SIG-M5 treated with dmso at 0.1 percent for 504 hours (cell line): Measurements from ENCODE around the gene CMTM6.
A peak's percentile ranks its signal among the peaks of the same experiment; 100 is the strongest.
"Not testable (repeated sequence)": the region's sequence is repeated elsewhere in the genome, so short reads cannot be mapped to it uniquely, and the experiment has no call there.

ENCODE experiments used
- DNase-seq: peaks from one replicate; lab custom pipeline; 2025; ENCODE audit not compliant: unreplicated experiment; lab: John Stamatoyannopoulos, UW

The CMTM6 gene

GRCh38 chr3:32500231-32500630 is 2.4 kb downstream of the CMTM6 start:
- DNase-seq = no peak

GRCh38 chr3:32499585-32499984 is 3.1 kb downstream of the CMTM6 start:
- no peak for DNase-seq

GRCh38 chr3:32498992-32499391 is 3.7 kb downstream of the CMTM6 start:
- DNase-seq = no peak

- DNase-seq = peak; percentile 66
Measured at GRCh38 chr3:32498252-32498651, 4.4 kb downstream of the CMTM6 start.

GRCh38 chr3:32495609-32496008 is 7.0 kb downstream of the CMTM6 start:
- DNase-seq = no peak

- DNase-seq = no peak
Measured at GRCh38 chr3:32495085-32495484, 7.6 kb downstream of the CMTM6 start.

GRCh38 chr3:32493437-32494414 is 8.9 kb downstream of the CMTM6 start:
- no peak for DNase-seq

- no peak for DNase-seq
Measured at GRCh38 chr3:32492684-32493436, 9.8 kb downstream of the CMTM6 start.

- DNase-seq = no peak
Measured at GRCh38 chr3:32488474-32489008, 14.1 kb downstream of the CMTM6 start.

GRCh38 chr3:32487781-32488473 is 14.7 kb downstream of the CMTM6 start:
- DNase-seq = no peak

- DNase-seq = peak; percentile 73
Measured at GRCh38 chr3:32484436-32484835, 18.2 kb downstream of the CMTM6 start.

- no peak for DNase-seq
Measured at GRCh38 chr3:32483772-32484171, 18.9 kb downstream of the CMTM6 start.

GRCh38 chr3:32482693-32483092 is 20.0 kb downstream of the CMTM6 start:
- no peak for DNase-seq

GRCh38 chr3:32481791-32482631 is 20.6 kb downstream of the CMTM6 start:
- DNase-seq = no peak

- DNase-seq = no peak
Measured at GRCh38 chr3:32480604-32481003, 22.0 kb downstream of the CMTM6 start.

- DNase-seq = no peak
Measured at GRCh38 chr3:32474201-32474600, 28.5 kb downstream of the CMTM6 start.

GRCh38 chr3:32472151-32472550 is 30.5 kb downstream of the CMTM6 start:
- DNase-seq = not testable (repeated sequence)

GRCh38 chr3:32471246-32471645 is 31.4 kb downstream of the CMTM6 start:
- DNase-seq = no peak

- no peak for DNase-seq
Measured at GRCh38 chr3:32470362-32470761, 32.3 kb downstream of the CMTM6 start.

- no peak for DNase-seq
Measured at GRCh38 chr3:32469151-32469874, 33.3 kb downstream of the CMTM6 start.
